ENCODE data around the gene MSRB1. TPM values are rescaled to one million over a fixed set of nuclear protein-coding genes. Genes with fewer than 3 reads are reported as not detected.

The MSRB1 gene
- total and polyA plus RNA-seq, 9 of the 15 experiments (the other 6 are each of a cell fraction or from before 2014, with no cell fraction given) = 5.4 to 33.7 (median 25.7) TPM

- no TSS peak for BruUV-seq (replicated peaks)
- no peak overlapping the region for H3K27ac ChIP-seq (ENCODE audit: extremely low read depth, low read depth, low read length)
- H3K36me3 ChIP-seq (ENCODE audit: control insufficient read depth, insufficient read depth, low read length) = peaks cover 44% of the 10 kb centered on the region; the same call in 2 of the 3 replicates
- CTCF ChIA-PET (ENCODE audit: low intra/inter-chr PET ratio) = no interaction called here
- H2AFZ ChIP-seq (ENCODE audit: low read depth, low read length) = no peak overlapping the region
- ATAC-seq (no peak), FAIRE-seq (no peak), DNase-seq (ENCODE audit: extremely low read depth in 1 of 4, low spot score in 3 of 4) (no peak)
- H3K27me3 ChIP-seq (ENCODE audit: control insufficient read depth in 2 of 2, insufficient read depth in 2 of 2, low read length in 2 of 2) = no peaks in the 10 kb centered on the region
- peaks cover 6 to 84% of the 10 kb centered on the region in 2 experiments; a peak in 4 of 5 replicates for H3K4me1 ChIP-seq (replicated peaks in 1 of 2; ENCODE audit: control insufficient read depth in 2 of 2, insufficient read depth in 2 of 2, low read length in 2 of 2)
- intact Hi-C loops (cut with micrococcal nuclease) (no loop called here), in situ Hi-C loops (cut with MboI) (no loop called here)
- peaks cover 13% of the 10 kb centered on the region for H3K79me2 ChIP-seq (ENCODE audit: control insufficient read depth, insufficient read depth, low read length)
- H3K9me1 ChIP-seq (ENCODE audit: control insufficient read depth, insufficient read depth, low read length) = no peaks in the 10 kb centered on the region
- no peak overlapping the region for H3K4me3 ChIP-seq
- no peaks in the 10 kb centered on the region for H3K9me3 ChIP-seq (replicated peaks; ENCODE audit: control insufficient read depth, insufficient read depth, low read depth, low read length)
- no peak overlapping the region for H3K4me2 ChIP-seq (ENCODE audit: insufficient read depth, low read length)
- POLR2A ChIA-PET = interaction anchor here (0.9 to 10.2 kb wide), 3 partner anchors 9 to 17 kb away, joined by 3 to 103 read pairs (median 16); partner anchors contain the start of genes RNF151, RPS2 and TBL3
- peak overlapping the region in 1 of 2 experiments; percentile 70; a peak in 2 of 4 replicates for H3K9ac ChIP-seq (ENCODE audit: insufficient read depth in 1 of 2, low read depth in 2 of 2, low read length in 2 of 2)
- 43% methylated on average over 16 of the region's 16 CpGs for WGBS (ENCODE audit: insufficient coverage, low coverage, missing lambda C conversion rate)
- H4K20me1 ChIP-seq (replicated peaks; ENCODE audit: control insufficient read depth, insufficient read depth, low read length) = no peaks in the 10 kb centered on the region
- TF ChIP-seq TBP (optimal IDR thresholded peaks at IDR 0.05; ENCODE audit: low read depth, low read length) (no peak), HDGF (IDR thresholded peaks at IDR 0.05) (no peak), ZBTB1 (CRISPR knock-in tag; IDR thresholded peaks at IDR 0.05; ENCODE audit: borderline replicate concordance, low read depth) (no peak), POLR2A (conservative IDR thresholded peaks at IDR 0.05) (peak; percentile 32; the same call in 1 of the 2 replicates), RBM34 (IDR thresholded peaks at IDR 0.05; ENCODE audit: borderline replicate concordance, insufficient read depth, low read length) (no peak), ESRRB (CRISPR knock-in tag; IDR thresholded peaks at IDR 0.05; ENCODE audit: borderline replicate concordance) (no peak), EGR1 (conservative IDR thresholded peaks at IDR 0.05) (no peak), HOMEZ (CRISPR knock-in tag; IDR thresholded peaks at IDR 0.05) (no peak), ZBTB7A (IDR thresholded peaks at IDR 0.05; ENCODE audit: borderline replicate concordance, control insufficient read depth, low read depth, low read length) (no peak), IRF2 (CRISPR knock-in tag; IDR thresholded peaks at IDR 0.05) (no peak), AFF1 (IDR thresholded peaks at IDR 0.05; ENCODE audit: low read depth in 1 of 2, partially characterized antibody in 2 of 2) (no peak), SMARCA4 (IDR thresholded peaks at IDR 0.05) (no peak)
- TF ChIP-seq, protein P1, sequence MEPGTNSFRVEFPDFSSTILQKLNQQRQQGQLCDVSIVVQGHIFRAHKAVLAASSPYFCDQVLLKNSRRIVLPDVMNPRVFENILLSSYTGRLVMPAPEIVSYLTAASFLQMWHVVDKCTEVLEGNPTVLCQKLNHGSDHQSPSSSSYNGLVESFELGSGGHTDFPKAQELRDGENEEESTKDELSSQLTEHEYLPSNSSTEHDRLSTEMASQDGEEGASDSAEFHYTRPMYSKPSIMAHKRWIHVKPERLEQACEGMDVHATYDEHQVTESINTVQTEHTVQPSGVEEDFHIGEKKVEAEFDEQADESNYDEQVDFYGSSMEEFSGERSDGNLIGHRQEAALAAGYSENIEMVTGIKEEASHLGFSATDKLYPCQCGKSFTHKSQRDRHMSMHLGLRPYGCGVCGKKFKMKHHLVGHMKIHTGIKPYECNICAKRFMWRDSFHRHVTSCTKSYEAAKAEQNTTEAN (CRISPR knock-in tag; IDR thresholded peaks at IDR 0.05) = no peak
- TF ChIP-seq, protein P2, sequence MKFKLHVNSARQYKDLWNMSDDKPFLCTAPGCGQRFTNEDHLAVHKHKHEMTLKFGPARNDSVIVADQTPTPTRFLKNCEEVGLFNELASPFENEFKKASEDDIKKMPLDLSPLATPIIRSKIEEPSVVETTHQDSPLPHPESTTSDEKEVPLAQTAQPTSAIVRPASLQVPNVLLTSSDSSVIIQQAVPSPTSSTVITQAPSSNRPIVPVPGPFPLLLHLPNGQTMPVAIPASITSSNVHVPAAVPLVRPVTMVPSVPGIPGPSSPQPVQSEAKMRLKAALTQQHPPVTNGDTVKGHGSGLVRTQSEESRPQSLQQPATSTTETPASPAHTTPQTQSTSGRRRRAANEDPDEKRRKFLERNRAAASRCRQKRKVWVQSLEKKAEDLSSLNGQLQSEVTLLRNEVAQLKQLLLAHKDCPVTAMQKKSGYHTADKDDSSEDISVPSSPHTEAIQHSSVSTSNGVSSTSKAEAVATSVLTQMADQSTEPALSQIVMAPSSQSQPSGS (CRISPR knock-in tag; IDR thresholded peaks at IDR 0.05) = no peak
Observed at GRCh38 chr16:1980770-1981087, 37.7 kb upstream of the MSRB1 start.
